CD4-positive, alpha-beta T cell treated with Interleukin-12 subunit alpha and Interleukin-12 subunit beta, for 1 hour (primary cell): ENCODE results near the gene PFAS.
"Not testable (repeated sequence)": the region's sequence is repeated elsewhere in the genome, so short reads cannot be mapped to it uniquely, and the experiment has no call there.

Experiments
- DNase-seq: peaks from one replicate; pipeline ENCODE4 v3.0.0-alpha.2; 2020

PFAS gene

DNA sequence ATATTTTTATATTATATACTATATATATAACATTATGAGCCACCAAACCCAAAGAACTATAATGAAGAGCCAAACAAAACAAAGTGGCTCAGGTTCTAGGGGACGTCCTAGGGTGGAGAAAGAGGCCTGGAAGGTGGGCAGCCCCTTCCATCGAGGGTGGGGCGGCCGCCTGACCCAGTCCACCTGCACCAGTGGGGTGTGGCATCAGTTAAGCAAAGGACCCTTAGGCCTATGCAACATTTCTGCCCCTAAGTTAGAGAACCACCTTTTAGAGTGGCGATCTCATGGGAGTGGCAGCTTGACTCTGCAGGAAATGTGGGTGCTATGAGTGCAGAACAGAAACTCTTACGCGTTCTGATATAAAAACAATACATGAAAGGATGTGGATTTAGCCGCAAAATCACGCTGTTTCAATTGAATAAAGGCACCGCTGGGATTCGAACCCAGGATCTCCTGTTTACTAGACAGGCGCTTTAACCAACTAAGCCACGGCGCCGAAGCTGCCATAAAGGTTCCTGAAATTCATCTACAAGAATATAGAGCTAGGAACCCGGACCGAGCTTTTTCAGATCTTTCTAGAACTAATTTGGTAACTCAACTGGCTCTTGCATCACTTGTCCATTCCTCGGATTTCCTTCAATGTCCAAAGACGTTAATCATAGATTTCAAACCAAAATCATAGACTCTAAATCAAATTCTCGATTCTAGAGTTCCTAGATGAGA, 23.1 kb upstream of the PFAS start:
- DNase-seq: peak; percentile 80

DNA sequence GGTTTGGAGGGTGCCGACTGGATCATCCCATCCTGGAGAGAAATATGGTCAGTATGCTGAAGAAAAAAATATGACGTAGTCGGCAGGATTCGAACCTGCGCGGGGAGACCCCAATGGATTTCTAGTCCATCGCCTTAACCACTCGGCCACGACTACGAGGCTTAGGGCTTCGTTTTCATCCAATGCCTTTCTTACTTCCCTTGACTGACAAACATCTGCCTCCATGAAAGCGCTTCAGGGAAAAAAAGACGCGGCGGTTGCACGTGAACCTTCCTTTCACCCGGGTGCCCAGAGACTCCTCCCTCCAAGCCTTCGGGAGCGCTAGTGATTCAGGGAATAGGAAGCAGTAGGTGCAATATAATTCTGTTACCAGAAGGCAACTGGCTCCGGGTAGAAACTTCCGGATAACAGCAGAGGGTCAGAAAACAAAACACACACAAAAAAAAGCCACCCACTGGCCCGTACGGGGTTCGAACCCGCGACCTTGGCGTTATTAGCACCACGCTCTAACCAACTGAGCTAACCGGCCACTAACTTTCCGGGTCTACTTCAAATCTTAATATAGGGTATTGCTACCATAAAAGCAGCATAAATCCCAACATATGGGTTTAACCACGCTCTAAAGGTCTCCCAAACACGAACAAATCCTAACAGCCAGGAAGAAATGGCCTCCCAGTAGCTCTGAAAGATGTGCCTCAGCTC, 22.4 kb upstream of the PFAS start:
- DNase-seq: peak; percentile 41

DNA sequence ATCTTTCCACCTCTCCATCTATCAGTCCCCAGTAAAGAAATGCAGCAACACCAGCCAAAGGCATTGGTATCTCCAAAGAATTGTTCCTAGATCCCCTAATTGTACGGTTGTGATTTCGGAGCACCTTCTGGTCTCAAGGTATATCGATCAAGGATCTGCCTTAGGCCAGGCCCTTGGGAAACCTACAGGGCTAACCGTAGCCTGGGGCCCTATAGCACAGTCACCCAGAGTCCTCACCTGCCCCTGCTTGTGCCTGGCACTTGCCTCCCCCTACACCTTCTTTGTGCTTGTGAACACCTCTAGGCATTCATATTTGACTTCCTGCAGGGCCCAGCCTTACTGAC, 21.9 kb upstream of the PFAS start:
- no peak for DNase-seq

DNA sequence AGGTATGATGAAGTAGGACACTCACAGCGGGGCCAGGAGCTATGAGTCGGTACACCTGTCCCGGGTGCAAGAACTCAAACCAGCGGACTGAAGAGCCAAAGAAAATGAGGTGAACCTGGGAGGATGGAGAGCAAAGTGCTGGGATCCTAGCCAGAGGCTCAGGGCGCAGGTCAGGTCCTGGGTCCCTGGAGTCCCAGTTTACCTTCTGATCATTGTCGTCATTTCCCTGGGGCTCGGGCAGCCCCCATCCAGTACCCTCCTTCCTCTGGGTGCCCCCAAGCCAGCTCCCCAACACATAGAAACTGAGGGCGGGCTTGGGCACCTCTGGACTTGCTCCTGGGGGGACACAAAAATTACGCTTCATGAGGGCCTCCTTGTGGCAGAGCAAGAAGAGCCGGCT, 17.4 kb upstream of the PFAS start:
- no peak for DNase-seq

DNA sequence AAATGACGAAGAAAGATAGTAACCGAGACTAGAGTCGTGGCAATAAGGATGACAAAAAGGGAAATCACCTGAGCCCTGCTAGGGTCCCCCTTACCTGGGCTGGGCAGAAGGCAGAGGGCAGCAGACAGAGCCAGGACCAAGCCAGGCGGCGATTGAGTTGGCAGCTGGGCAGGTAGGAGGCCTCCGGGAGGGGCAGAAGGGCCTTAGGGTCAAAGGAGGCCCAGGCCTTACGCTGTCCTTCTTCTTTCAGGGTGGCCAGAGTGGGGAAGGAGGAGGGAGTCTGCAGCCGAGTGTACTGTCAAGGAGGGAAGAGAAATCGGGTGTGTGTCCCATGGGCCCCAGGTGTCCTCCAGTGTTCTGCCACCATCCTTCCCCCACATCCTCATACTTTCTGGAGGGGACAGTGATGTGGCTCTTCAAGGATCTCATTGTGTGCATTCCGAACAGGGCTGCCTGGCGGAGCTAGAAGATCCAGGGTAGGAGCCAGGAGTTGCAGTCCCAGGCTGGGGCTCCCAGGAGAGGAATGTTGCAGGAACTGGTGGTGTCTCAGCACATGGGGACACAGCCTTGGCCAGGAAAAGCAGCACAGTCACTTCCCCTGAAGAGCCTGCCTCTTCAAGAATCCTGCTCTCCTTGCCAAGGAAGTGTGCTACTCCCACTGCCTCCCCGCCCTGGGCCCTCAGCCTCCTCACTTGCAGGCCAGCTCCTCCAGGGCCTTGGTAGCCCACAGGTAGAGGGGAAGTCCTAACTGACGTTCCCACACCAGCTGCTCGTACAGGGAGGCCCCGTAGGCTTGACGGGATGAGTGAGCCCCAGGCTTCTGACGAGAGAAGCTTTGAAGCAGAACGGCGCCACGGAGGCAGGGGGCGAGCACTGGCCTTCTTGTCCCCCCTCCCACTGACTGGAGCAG, 14.5 kb upstream of the PFAS start:
- no peak for DNase-seq

DNA sequence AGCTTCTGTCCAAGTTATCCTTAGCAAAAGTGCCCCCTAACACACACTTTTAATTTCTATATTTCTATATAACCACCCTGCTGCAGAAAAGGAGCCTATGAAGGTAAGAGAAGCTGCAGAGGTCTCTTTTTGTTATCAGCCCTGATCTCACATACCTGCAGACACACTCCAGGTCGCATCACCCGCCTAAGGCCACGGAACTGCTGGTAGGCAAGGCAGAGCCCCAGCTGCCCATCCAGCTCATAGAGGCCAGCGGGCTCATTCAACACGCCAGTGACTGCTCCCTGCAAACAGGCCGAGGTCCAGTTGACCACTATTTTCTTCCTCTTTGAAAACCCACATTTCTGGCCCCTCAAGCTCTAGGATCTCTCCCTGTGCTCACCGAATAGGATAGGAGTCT, 13.4 kb upstream of the PFAS start:
- no peak for DNase-seq

DNA sequence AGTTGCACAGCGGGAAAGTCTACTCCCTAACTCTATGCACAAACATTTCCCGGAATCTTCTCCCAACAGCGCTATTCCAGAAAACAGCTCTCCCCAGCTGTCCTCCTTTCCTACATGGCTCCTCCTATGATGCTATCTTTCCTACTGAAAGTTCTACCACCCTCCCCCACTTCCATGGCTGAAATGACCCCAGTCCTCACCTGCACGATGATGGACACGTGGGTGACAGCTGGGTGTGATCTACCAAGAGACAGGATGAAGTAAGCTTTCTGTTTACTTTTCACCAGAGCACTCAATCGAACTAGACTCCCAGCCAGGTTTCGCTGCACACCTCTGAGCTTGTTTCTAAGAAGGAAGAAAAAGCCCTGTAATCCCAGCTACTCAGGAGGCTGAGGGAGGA, 11.9 kb upstream of the PFAS start:
- DNase-seq: no peak

DNA sequence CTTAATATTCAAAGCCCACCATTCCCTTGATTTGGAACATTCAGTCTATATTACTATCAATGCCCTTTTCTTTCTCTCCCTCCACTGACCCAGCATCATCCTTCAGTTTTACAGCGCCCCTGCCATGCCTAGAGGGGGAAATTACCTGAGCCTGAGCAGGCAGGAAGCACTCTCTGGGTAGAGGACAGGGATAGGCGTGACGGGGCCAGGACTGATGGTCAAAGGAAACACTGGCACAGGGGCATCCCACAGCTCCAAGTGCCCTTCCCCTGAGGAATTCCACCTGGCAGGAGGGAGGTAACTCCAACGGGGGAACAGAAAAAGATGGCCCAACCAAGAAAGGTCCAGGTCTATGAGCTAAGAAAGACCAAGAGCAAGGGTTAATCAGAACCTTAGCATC, 11.2 kb upstream of the PFAS start:
- DNase-seq: no peak

GRCh38 chr17:8243827-8244226, 5.3 kb upstream of the PFAS start:
- DNase-seq: peak; percentile 47

DNA sequence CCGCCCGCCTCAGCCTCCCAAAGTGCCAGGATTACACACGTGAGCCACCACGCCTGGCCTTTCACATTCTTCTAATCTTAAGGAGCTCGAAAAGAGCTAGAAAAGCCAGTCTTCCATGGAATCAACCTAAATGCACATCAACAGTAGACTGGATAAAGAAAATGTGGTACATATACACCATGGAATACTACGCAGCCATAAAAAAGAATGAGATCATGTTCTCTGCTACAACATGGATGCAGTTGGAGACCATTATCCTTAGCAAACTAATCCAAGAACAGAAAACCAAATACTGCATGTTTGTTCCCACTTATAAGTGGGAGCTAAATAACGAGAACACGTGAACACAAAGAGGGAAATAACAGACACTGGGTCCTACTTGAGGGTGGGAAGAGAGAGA, 4.3 kb upstream of the PFAS start:
- no peak for DNase-seq

- DNase-seq: no peak
Observed at GRCh38 chr17:8249621-8250500, 772 bp downstream of the PFAS start.

GRCh38 chr17:8251411-8251810, 2.3 kb downstream of the PFAS start:
- not testable (repeated sequence) for DNase-seq

DNA sequence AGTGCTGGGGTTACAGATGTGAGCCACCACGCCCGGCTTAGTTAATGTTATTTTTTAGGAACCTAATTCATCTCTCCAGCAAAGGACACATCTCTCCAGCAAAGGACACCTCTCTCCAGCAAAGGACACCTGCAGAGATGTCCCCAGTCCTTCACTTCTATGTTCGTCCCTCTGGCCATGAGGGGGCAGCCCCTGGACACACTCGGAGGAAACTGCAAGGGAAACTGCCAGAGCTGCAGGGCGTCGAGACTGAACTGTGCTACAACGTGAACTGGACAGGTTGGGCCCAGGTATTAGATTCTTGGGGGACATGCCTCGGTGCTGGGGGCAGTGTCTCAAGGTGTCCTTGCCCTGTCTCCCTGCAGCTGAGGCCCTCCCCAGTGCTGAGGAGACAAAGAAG, 4.7 kb downstream of the PFAS start:
- DNase-seq: peak; percentile 11

- no peak for DNase-seq
Observed at GRCh38 chr17:8254881-8255280, 5.8 kb downstream of the PFAS start.

- no peak for DNase-seq
Observed at GRCh38 chr17:8255499-8255898, 6.4 kb downstream of the PFAS start.

GRCh38 chr17:8256291-8256690, 7.2 kb downstream of the PFAS start:
- DNase-seq: no peak

DNA sequence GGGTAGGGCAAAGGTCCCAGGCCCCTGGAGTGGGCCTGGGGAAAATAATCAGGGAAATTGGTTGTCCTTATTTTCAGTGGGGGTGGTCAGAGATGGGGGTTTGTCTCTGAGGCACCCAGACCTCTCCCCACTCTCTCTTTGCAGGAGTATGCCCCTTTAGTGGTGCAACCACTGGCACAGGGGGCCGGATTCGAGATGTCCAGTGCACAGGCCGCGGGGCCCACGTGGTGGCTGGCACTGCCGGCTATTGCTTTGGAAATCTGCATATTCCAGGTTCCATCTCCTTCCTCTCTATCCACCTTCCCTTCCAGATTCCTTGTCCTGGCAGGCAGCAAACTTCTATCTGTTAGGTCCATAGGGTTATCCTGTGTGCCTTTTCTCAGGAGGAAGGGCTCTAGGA, 7.6 kb downstream of the PFAS start:
- no peak for DNase-seq

DNA sequence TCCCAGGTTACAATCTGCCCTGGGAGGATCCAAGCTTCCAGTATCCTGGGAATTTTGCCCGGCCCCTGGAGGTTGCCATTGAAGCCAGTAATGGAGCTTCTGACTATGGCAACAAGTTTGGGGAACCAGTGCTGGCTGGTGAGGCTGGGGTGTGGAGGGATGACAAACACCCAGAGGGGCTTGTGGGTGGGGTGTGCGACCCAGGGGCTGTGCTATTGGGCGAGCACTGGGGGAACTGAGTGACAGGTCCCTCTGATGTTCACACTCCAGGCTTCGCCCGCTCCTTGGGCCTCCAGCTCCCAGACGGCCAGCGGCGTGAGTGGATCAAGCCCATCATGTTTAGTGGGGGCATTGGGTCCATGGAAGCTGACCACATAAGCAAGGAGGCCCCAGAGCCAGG, 8.7 kb downstream of the PFAS start:
- DNase-seq: no peak

GRCh38 chr17:8264320-8264719, 15.2 kb downstream of the PFAS start:
- DNase-seq: no peak

GRCh38 chr17:8264836-8265542, 15.9 kb downstream of the PFAS start:
- no peak for DNase-seq

GRCh38 chr17:8266648-8267479, 17.8 kb downstream of the PFAS start:
- DNase-seq: no peak
